GM23248 (cell line): ENCODE measurements around the gene STH. TPM values are rescaled to one million over a fixed set of nuclear protein-coding genes. Genes with fewer than 3 reads are reported as not detected.
"Not testable (repeated sequence)": the region's sequence is repeated elsewhere in the genome, so short reads cannot be mapped to it uniquely, and the experiment has no call there.

Source experiments
- DNase-seq: peaks from one replicate; pipeline ENCODE4 v3.0.0-alpha.2; 2015
- H2AFZ ChIP-seq: fragments of 200-600 bp; sonication (generic); 2 replicates; pipeline ENCODE4 v1.6.1; 2016; ENCODE audit warnings: antibody characterized with exemption
- H3F3A ChIP-seq: fragments of 200-600 bp; sonication (generic); 2 replicates; pipeline ENCODE4 v1.6.1; 2016; ENCODE audit warnings: mild to moderate bottlenecking, antibody characterized with exemption, mixed run types; ENCODE audit not compliant: insufficient read depth
- H3K27ac ChIP-seq: fragments of 200-600 bp; sonication (generic); 2 replicates; pipeline ENCODE4 v1.5.1; 2016; ENCODE audit warnings: mild to moderate bottlenecking
- H3K27me3 ChIP-seq: fragments of 200-600 bp; sonication (generic); replicated peaks from 2 replicates; pipeline ENCODE4 v1.6.1; 2016; ENCODE audit warnings: mild to moderate bottlenecking; ENCODE audit not compliant: insufficient read depth
- H3K36me3 ChIP-seq: fragments of 200-600 bp; sonication (generic); 2 replicates; pipeline ENCODE4 v1.6.1; 2016; ENCODE audit warnings: low read depth, mild to moderate bottlenecking
- H3K4me1 ChIP-seq: fragments of 200-600 bp; sonication (generic); 2 replicates; pipeline ENCODE4 v1.6.1; 2016; ENCODE audit warnings: mild to moderate bottlenecking; ENCODE audit not compliant: insufficient read depth
- H3K4me2 ChIP-seq: fragments of 200-600 bp; sonication (generic); one replicate; pipeline ENCODE4 v1.6.1; 2016; ENCODE audit warnings: mild to moderate bottlenecking; ENCODE audit not compliant: unreplicated experiment
- H3K4me3 ChIP-seq: fragments of 200-600 bp; sonication (generic); 2 replicates; pipeline ENCODE4 v1.5.1; 2016; ENCODE audit warnings: mild to moderate bottlenecking
- H3K79me2 ChIP-seq: fragments of 200-600 bp; sonication (generic); 2 replicates; pipeline ENCODE4 v1.6.1; 2016; ENCODE audit warnings: mild to moderate bottlenecking; ENCODE audit not compliant: insufficient read depth
- H3K9ac ChIP-seq: fragments of 200-600 bp; sonication (generic); 2 replicates; pipeline ENCODE4 v1.6.1; 2016; ENCODE audit warnings: mild to moderate bottlenecking
- H3K9me2 ChIP-seq: fragments of 200-600 bp; sonication (generic); 2 replicates; pipeline ENCODE4 v1.6.1; 2016; ENCODE audit warnings: mixed run types, mild to moderate bottlenecking, moderate library complexity; ENCODE audit not compliant: insufficient read depth
- H3K9me3 ChIP-seq: fragments of 200-600 bp; sonication (generic); one replicate; pipeline ENCODE4 v1.6.1; 2017; ENCODE audit warnings: low read depth
- H4K20me1 ChIP-seq: fragments of 200-600 bp; sonication (generic); 2 replicates; pipeline ENCODE4 v1.6.0; 2016; ENCODE audit not compliant: insufficient read depth
- EZH2 ChIP-seq: fragments of 200-600 bp; sonication (generic); IDR thresholded peaks from 2 replicates; pipeline ENCODE4 v1.6.1; 2018; ENCODE audit warnings: antibody characterized with exemption, mild to moderate bottlenecking; ENCODE audit not compliant: insufficient read depth, poor library complexity, severe bottlenecking
- EZH2phosphoT487 ChIP-seq: fragments of 200-600 bp; sonication (generic); IDR thresholded peaks from 2 replicates; pipeline ENCODE4 v1.6.1; 2018; ENCODE audit warnings: antibody characterized with exemption, moderate library complexity, mild to moderate bottlenecking, low read depth; ENCODE audit not compliant: insufficient read depth
- WGBS, 2 experiments: methylation state at CpG; one replicate each; pipeline ENCODE4 v1.1.6; 2015 to 2017; ENCODE audit warnings: low lambda C conversion rate in 2 of 2, low coverage in 1 of 2; ENCODE audit errors: missing lambda C conversion rate in 2 of 2; 5-methylcytosine and 5-hydroxymethylcytosine counted together
- in situ Hi-C: fragments of 300-500 bp; cut with MboI; formaldehyde crosslinking; loops from 2 replicates; pipeline ENCODE4 v1.15.0; 2020
- polyA plus RNA-seq: library from polyadenylated mRNA; unstranded; fragments of >200 nt; fragmentation: Nextera tagmentation; extraction: Ambion mirVana; gene quantifications from 2 replicates; pipeline ENCODE4 v1.2.1, GENCODE V29; 2016
- total RNA-seq: library from RNA; depleted of rRNA; stranded (reverse); fragments of >200 nt; shearing (Covaris generic); gene quantifications from 2 replicates; pipeline ENCODE4 v1.2.3, GENCODE V29; 2014

STH gene
- total and polyA plus RNA-seq, 2 experiments from 2014 or later, result not detected

GRCh38 chr17:46002973-46003316 is 3.9 kb downstream of the STH start:
- Histone ChIP-seq H3K4me2 (no peak overlapping the region), H3K27me3 (no peaks in the 10 kb centered on the region), H3K36me3 (no peaks in the 10 kb centered on the region), H3K27ac (no peak overlapping the region), H3K79me2 (no peaks in the 10 kb centered on the region), H3F3A (no peaks in the 10 kb centered on the region), H4K20me1 (no peaks in the 10 kb centered on the region), H3K9me3 (no peaks in the 10 kb centered on the region), H3K4me3 (no peak overlapping the region), H3K4me1 (no peaks in the 10 kb centered on the region), H2AFZ (no peak overlapping the region), H3K9ac (no peak overlapping the region), H3K9me2 (no peaks in the 10 kb centered on the region)
- WGBS, 2 experiments, result 60 to 61% methylated on average over 5 to 6 of the region's 7 CpGs
- DNase-seq, result no peak
- in situ Hi-C loops, result loop anchor here (10.0 kb wide), 1 partner anchor 212 kb away; no protein-coding TSS in a partner anchor
- TF ChIP-seq EZH2, result no peak
- no peak for TF ChIP-seq EZH2phosphoT487

GRCh38 chr17:46003907-46004748 is 5.1 kb downstream of the STH start:
- Histone ChIP-seq H3K36me3 (no peaks in the 10 kb centered on the region), H3K27me3 (no peaks in the 10 kb centered on the region), H3F3A (no peaks in the 10 kb centered on the region), H3K79me2 (no peaks in the 10 kb centered on the region), H3K9me2 (no peaks in the 10 kb centered on the region), H3K9ac (no peak overlapping the region), H2AFZ (no peak overlapping the region), H3K4me2 (no peak overlapping the region), H3K27ac (no peak overlapping the region), H3K4me1 (no peaks in the 10 kb centered on the region), H3K9me3 (no peaks in the 10 kb centered on the region), H4K20me1 (no peaks in the 10 kb centered on the region), H3K4me3 (no peak overlapping the region)
- 30 to 34% methylated on average over 6 of the region's 6 CpGs for WGBS, 2 experiments
- peak; percentile 14 for DNase-seq
- in situ Hi-C loops, result loop anchor here (10.0 kb wide), 1 partner anchor 211 kb away; no protein-coding TSS in a partner anchor
- TF ChIP-seq EZH2phosphoT487, result no peak
- no peak for TF ChIP-seq EZH2

GRCh38 chr17:46006082-46006481 is 7.0 kb downstream of the STH start:
- H4K20me1 ChIP-seq, H3K27ac ChIP-seq, DNase-seq, H3K9me2 ChIP-seq, H3K9me3 ChIP-seq, H3K27me3 ChIP-seq, H3K4me3 ChIP-seq, H3F3A ChIP-seq, H2AFZ ChIP-seq, H3K4me2 ChIP-seq, H3K9ac ChIP-seq, H3K36me3 ChIP-seq, H3K4me1 ChIP-seq, H3K79me2 ChIP-seq: not testable (repeated sequence)
- in situ Hi-C loops, result loop anchor here (10.0 kb wide), 1 partner anchor 209 kb away; no protein-coding TSS in a partner anchor
- WGBS, 2 experiments, result 90 to 100% methylated on average over 1 of the region's 1 CpG

GRCh38 chr17:46007461-46007965 is 8.5 kb downstream of the STH start:
- Histone ChIP-seq H3K27me3 (no peaks in the 10 kb centered on the region), H3K9ac (no peak overlapping the region), H3K79me2 (no peaks in the 10 kb centered on the region), H3K27ac (no peak overlapping the region), H3K4me1 (no peaks in the 10 kb centered on the region), H3F3A (no peaks in the 10 kb centered on the region), H4K20me1 (no peaks in the 10 kb centered on the region), H3K36me3 (no peaks in the 10 kb centered on the region), H3K9me2 (no peaks in the 10 kb centered on the region), H2AFZ (no peak overlapping the region), H3K4me3 (no peak overlapping the region), H3K4me2 (no peak overlapping the region), H3K9me3 (no peaks in the 10 kb centered on the region)
- 9 to 10% methylated on average over 2 of the region's 2 CpGs for WGBS, 2 experiments
- in situ Hi-C loops, result loop anchor here (10.0 kb wide), 1 partner anchor 207 kb away; no protein-coding TSS in a partner anchor
- TF ChIP-seq EZH2, result no peak
- TF ChIP-seq EZH2phosphoT487, result no peak
- no peak for DNase-seq
